AG04450 (cell line): ENCODE data around the gene PRKCH. TPM values are rescaled to one million over a fixed set of nuclear protein-coding genes. Genes with fewer than 3 reads are reported as not detected.

ENCODE experiments used
- CTCF ChIA-PET: fragments of 300-600, 350-600 bp; formaldehyde crosslinking; extraction: SDS; loops from one replicate; lab custom pipeline; 2022; ENCODE audit warnings: antibody characterized with exemption, inconsistent platforms; lab: Charles Lee
- POLR2A ChIA-PET: fragments of 350-600 bp; formaldehyde crosslinking; extraction: SDS; loops from one replicate; lab custom pipeline; 2021; ENCODE audit warnings: antibody characterized with exemption, inconsistent platforms; lab: Yijun Ruan, JAX
- DNase-seq: peaks from one replicate; pipeline ENCODE4 v3.0.0-alpha.2; 2011; ENCODE audit warnings: low read depth, low spot score
- H3K27ac ChIP-seq: one replicate; pipeline ENCODE4 v1.5.1; 2012; ENCODE audit warnings: low read depth, low read length, control low read depth
- H3K27me3 ChIP-seq: one replicate; pipeline ENCODE4 v1.6.0; 2012; ENCODE audit warnings: low read length; ENCODE audit not compliant: control insufficient read depth, insufficient read depth
- H3K4me3 ChIP-seq: 2 replicates; pipeline ENCODE4 v1.5.1; 2011; ENCODE audit warnings: mild to moderate bottlenecking, low read depth, low read length, control low read depth
- H3K9me3 ChIP-seq: 2 replicates; pipeline ENCODE4 v1.5.1; 2012; ENCODE audit warnings: low read length; ENCODE audit not compliant: control insufficient read depth, insufficient read depth
- polyA plus RNA-seq: library from polyadenylated mRNA; depleted of rRNA; stranded (reverse); fragments of >200 nt; gene quantifications from 2 replicates; pipeline ENCODE4 v1.2.3, GENCODE V29; 2011
- TF ChIP-seq, protein P1 (sequence below): IDR thresholded peaks from 2 replicates; pipeline ENCODE4 v1.5.1; 2011; ENCODE audit warnings: low read depth, low read length, control low read depth, inconsistent platforms

PRKCH gene
- polyA plus RNA-seq, 1 experiment, result 1.6 TPM

- Histone ChIP-seq H3K4me3 (no peak overlapping the region), H3K9me3 (no peaks in the 10 kb centered on the region), H3K27ac (no peak overlapping the region), H3K27me3 (no peaks in the 10 kb centered on the region)
- DNase-seq, result no peak
- POLR2A ChIA-PET, result no interaction called here
- TF ChIP-seq, protein P1, sequence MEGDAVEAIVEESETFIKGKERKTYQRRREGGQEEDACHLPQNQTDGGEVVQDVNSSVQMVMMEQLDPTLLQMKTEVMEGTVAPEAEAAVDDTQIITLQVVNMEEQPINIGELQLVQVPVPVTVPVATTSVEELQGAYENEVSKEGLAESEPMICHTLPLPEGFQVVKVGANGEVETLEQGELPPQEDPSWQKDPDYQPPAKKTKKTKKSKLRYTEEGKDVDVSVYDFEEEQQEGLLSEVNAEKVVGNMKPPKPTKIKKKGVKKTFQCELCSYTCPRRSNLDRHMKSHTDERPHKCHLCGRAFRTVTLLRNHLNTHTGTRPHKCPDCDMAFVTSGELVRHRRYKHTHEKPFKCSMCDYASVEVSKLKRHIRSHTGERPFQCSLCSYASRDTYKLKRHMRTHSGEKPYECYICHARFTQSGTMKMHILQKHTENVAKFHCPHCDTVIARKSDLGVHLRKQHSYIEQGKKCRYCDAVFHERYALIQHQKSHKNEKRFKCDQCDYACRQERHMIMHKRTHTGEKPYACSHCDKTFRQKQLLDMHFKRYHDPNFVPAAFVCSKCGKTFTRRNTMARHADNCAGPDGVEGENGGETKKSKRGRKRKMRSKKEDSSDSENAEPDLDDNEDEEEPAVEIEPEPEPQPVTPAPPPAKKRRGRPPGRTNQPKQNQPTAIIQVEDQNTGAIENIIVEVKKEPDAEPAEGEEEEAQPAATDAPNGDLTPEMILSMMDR, result no peak
- CTCF ChIA-PET, result interaction anchor here (1.9 kb wide), 1 partner anchor 12 kb away, joined by 4 read pairs; no protein-coding TSS in a partner anchor
Observed at GRCh38 chr14:61535032-61535431, 213.7 kb downstream of the PRKCH start.

- Histone ChIP-seq H3K27ac (no peak overlapping the region), H3K27me3 (no peaks in the 10 kb centered on the region), H3K4me3 (no peak overlapping the region), H3K9me3 (no peaks in the 10 kb centered on the region)
- POLR2A ChIA-PET, result no interaction called here
- no peak for DNase-seq
- CTCF ChIA-PET, result interaction anchor here (1.9 kb wide), 1 partner anchor 12 kb away, joined by 4 read pairs; no protein-coding TSS in a partner anchor
- TF ChIP-seq, protein P1, result no peak
Observed at GRCh38 chr14:61535458-61535857, 214.1 kb downstream of the PRKCH start.

- no peak for DNase-seq
- CTCF ChIA-PET, result interaction anchor here (1.0 to 1.1 kb wide), 2 partner anchors 20 to 61 kb away, joined by 3 read pairs; no protein-coding TSS in a partner anchor
- TF ChIP-seq, protein P1, result no peak
- H3K27me3 ChIP-seq, result no peaks in the 10 kb centered on the region
- no peaks in the 10 kb centered on the region for H3K9me3 ChIP-seq
- H3K4me3 ChIP-seq, result no peak overlapping the region
- POLR2A ChIA-PET, result interaction anchor here (0.9 kb wide), 1 partner anchor 10 kb away, joined by 5 read pairs; no protein-coding TSS in a partner anchor
- peak overlapping the region; percentile 71 for H3K27ac ChIP-seq
Observed at GRCh38 chr14:61536661-61537562, 215.5 kb downstream of the PRKCH start.

DNA sequence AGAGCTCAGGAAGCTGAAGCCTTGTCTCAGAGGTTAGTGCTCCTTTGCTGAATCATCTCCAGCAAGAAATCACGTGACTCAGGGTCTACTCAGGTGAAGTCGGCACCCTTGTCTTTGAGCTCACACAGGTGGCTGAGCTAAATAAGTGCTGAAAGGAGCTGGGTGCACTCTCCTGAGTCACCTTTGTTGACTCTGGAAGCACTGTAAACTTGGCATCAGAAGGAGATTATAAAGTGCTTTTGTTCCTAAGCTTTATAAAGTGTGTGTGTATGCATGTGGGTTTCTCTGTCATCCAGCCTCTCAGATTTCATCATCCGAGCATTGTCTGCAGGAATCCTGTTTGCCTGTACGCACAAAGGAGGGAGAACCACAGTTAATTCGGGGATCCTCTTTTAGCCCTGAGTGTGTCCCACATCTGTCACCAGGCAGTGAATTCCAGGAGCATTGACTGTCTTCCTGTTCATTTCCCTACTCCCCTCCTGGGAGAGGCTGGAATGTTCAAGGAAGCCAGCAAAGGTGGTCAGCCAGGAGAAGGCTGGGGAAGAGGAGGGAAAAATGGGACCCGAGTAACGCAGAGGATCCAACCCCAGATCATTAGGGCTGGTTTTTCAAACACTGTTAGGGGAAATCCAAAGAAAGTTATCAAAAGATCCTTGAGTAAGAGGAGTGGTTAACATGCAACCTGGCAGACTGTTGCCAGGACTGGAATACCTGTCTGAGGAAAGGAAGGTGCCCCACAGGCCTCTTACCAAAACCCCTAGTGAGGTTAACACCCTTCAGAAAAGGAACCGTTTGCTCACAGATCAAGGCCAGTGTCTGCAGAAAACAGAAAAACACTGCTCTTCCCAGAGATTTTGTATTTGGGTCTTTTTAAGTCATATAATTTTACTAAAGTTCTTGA is 216.4 kb downstream of the PRKCH start:
- CTCF ChIA-PET, result interaction anchor here (0.9 to 1.0 kb wide), 2 partner anchors 10 to 62 kb away, joined by 3 read pairs; no protein-coding TSS in a partner anchor
- POLR2A ChIA-PET, result interaction anchor here (0.9 kb wide), 1 partner anchor 10 kb away, joined by 5 read pairs; no protein-coding TSS in a partner anchor
- DNase-seq, result no peak
- H3K27me3 ChIP-seq, result no peaks in the 10 kb centered on the region
- no peak overlapping the region for H3K4me3 ChIP-seq
- H3K9me3 ChIP-seq, result no peaks in the 10 kb centered on the region
- H3K27ac ChIP-seq, result peak overlapping the region; percentile 71
- TF ChIP-seq, protein P1, result no peak
